ENCODE results near the gene FHOD3.

Gene FHOD3

DNA sequence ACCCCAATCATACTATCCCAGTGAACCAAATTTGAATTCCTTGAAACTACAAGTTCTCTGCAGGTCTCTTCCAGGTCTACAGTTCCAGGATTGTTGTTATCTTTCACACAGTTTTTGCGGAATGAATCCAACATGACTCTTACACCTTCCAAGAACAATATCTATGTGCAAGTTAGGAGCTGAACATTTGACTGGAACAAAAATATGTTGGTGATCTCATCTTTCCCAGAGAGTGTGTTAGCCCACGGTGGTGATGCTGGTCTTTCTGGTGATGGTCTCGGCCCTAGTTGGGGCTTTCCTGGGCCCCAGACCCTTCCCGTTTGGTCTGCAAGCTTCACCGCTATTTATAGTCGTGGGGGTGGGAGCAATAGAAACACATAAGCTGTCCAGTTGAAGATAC lies 357.6 kb downstream of the FHOD3 start:
- H3K4me3 ChIP-seq (replicated peaks; ENCODE audit: insufficient read depth, low read length): no peak overlapping the region
- no peak for TF ChIP-seq GABPA (IDR thresholded peaks at IDR 0.05; ENCODE audit: low read depth)
- TF ChIP-seq, protein P1, sequence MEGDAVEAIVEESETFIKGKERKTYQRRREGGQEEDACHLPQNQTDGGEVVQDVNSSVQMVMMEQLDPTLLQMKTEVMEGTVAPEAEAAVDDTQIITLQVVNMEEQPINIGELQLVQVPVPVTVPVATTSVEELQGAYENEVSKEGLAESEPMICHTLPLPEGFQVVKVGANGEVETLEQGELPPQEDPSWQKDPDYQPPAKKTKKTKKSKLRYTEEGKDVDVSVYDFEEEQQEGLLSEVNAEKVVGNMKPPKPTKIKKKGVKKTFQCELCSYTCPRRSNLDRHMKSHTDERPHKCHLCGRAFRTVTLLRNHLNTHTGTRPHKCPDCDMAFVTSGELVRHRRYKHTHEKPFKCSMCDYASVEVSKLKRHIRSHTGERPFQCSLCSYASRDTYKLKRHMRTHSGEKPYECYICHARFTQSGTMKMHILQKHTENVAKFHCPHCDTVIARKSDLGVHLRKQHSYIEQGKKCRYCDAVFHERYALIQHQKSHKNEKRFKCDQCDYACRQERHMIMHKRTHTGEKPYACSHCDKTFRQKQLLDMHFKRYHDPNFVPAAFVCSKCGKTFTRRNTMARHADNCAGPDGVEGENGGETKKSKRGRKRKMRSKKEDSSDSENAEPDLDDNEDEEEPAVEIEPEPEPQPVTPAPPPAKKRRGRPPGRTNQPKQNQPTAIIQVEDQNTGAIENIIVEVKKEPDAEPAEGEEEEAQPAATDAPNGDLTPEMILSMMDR (IDR thresholded peaks at IDR 0.05; ENCODE audit: insufficient read depth, low read length): no peak
- TF ChIP-seq SPI1 (IDR thresholded peaks at IDR 0.05; ENCODE audit: borderline replicate concordance, low read depth): no peak
- TF ChIP-seq REST (IDR thresholded peaks at IDR 0.05; ENCODE audit: insufficient replicate concordance, low read depth): no peak
- no peak for DNase-seq (ENCODE audit: low read depth in 1 of 2, low spot score in 1 of 2)
- peaks cover 3% of the 10 kb centered on the region for H3K27me3 ChIP-seq (ENCODE audit: insufficient read depth, poor library complexity, severe bottlenecking)
- no peak overlapping the region for H3K27ac ChIP-seq (replicated peaks)

DNA sequence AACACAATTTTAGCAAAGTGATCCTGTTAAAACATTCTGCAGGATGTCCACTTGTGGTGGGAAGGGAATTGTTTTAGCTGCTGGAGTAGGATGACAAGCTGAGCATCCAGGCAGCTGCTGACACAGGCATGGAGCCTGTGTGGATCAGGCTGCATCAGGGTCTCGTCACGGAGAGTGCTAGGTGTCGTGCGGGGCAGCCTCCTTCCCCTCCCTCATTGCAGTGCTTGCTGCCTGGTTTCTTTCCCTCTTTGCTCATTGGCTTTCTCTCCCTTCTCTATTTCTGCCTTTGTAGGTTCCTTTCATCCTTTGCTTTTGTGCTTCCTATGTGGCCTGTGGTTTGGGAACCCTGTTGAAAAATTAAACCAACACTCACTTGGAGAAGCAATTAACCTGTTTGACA lies 358.4 kb downstream of the FHOD3 start:
- DNase-seq (ENCODE audit: low read depth in 1 of 2, low spot score in 1 of 2): no peak
- H3K27me3 ChIP-seq (ENCODE audit: insufficient read depth, poor library complexity, severe bottlenecking): peaks cover 3% of the 10 kb centered on the region
- TF ChIP-seq REST (IDR thresholded peaks at IDR 0.05; ENCODE audit: insufficient replicate concordance, low read depth): no peak
- no peak for TF ChIP-seq POLR2AphosphoS5 (IDR thresholded peaks at IDR 0.05; ENCODE audit: low read depth)
- no peak for TF ChIP-seq SPI1 (IDR thresholded peaks at IDR 0.05; ENCODE audit: borderline replicate concordance, low read depth)
- TF ChIP-seq GABPA (IDR thresholded peaks at IDR 0.05; ENCODE audit: low read depth): no peak
- TF ChIP-seq, protein P1 (IDR thresholded peaks at IDR 0.05; ENCODE audit: insufficient read depth, low read length): no peak
- no peak overlapping the region for H3K27ac ChIP-seq (replicated peaks)
- no peak overlapping the region for H3K4me3 ChIP-seq (replicated peaks; ENCODE audit: insufficient read depth, low read length)

DNA sequence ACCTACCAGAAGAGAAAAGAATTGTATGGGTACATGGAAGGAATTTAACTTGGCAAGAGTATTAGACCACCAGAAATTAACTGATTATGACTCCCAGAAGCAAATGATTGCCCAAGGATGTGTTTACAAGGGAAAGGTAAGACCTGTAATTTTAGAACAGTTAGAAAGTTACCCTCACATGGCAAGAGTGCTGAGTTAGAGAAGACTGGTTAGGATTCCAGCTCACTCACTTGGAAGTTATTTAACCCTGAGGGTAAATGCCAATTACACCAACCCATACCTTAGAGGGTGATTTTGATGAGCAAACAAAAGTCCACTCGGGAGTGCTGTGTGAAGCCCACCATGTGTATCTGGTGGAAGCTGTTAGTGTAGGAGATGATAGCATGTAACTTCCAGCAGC lies 361.1 kb downstream of the FHOD3 start:
- Histone ChIP-seq H3K27me3 (ENCODE audit: insufficient read depth, poor library complexity, severe bottlenecking) (no peaks in the 10 kb centered on the region), H3K4me3 (replicated peaks; ENCODE audit: insufficient read depth, low read length) (no peak overlapping the region), H3K27ac (replicated peaks) (no peak overlapping the region)
- TF ChIP-seq, protein P1 (IDR thresholded peaks at IDR 0.05; ENCODE audit: insufficient read depth, low read length): no peak
- TF ChIP-seq SPI1 (IDR thresholded peaks at IDR 0.05; ENCODE audit: borderline replicate concordance, low read depth) (no peak), POLR2AphosphoS5 (IDR thresholded peaks at IDR 0.05; ENCODE audit: low read depth) (no peak), REST (IDR thresholded peaks at IDR 0.05; ENCODE audit: insufficient replicate concordance, low read depth) (no peak), GABPA (IDR thresholded peaks at IDR 0.05; ENCODE audit: low read depth) (no peak)
- DNase-seq (ENCODE audit: low read depth in 1 of 2, low spot score in 1 of 2): no peak
